HepG2 (cell line): ENCODE data around the gene HSPA1L. TPM values are rescaled to one million over a fixed set of nuclear protein-coding genes. Genes with fewer than 3 reads are reported as not detected.

Source experiments
- ATF2 ChIP-seq: sonication (generic); formaldehyde crosslinking; IDR thresholded peaks from 2 replicates; pipeline ENCODE4 v1.4.0; 2020; ENCODE audit warnings: missing genetic modification reagents
- CEBPG ChIP-seq: IDR thresholded peaks from 2 replicates; pipeline ENCODE4 v1.6.1; 2016
- GATAD2A ChIP-seq: IDR thresholded peaks from 2 replicates; pipeline ENCODE4 v1.6.1; 2016
- HOMEZ ChIP-seq: IDR thresholded peaks from 2 replicates; pipeline ENCODE4 v1.6.1; 2016; ENCODE audit warnings: low read depth
- KLF6 ChIP-seq: IDR thresholded peaks from 2 replicates; pipeline ENCODE4 v1.8.0; 2016; ENCODE audit warnings: missing biosample characterization, missing genetic modification reagents
- MAF1 ChIP-seq: sonication (generic); formaldehyde crosslinking; IDR thresholded peaks from 2 replicates; pipeline ENCODE4 v1.5.0; 2020; ENCODE audit warnings: missing genetic modification reagents, borderline replicate concordance
- MEIS1 ChIP-seq: sonication (generic); formaldehyde crosslinking; IDR thresholded peaks from 2 replicates; pipeline ENCODE4 v1.9.0; 2021; ENCODE audit warnings: mild to moderate bottlenecking, missing genetic modification reagents, moderate library complexity, borderline replicate concordance
- NCOA2 ChIP-seq: sonication (generic); formaldehyde crosslinking; IDR thresholded peaks from 2 replicates; pipeline ENCODE4 v1.8.0; 2022; ENCODE audit warnings: inconsistent platforms
- NR2F6 ChIP-seq, 2 experiments: IDR thresholded peaks; 2 replicates each; pipeline ENCODE4 v1.6.1; 2016; ENCODE audit warnings: antibody characterized with exemption in 1 of 2, mild to moderate bottlenecking in 1 of 2
- RFX3 ChIP-seq: IDR thresholded peaks from 2 replicates; pipeline ENCODE4 v1.6.1; 2016; ENCODE audit warnings: missing biosample characterization, missing genetic modification reagents
- TBX3 ChIP-seq: fragments of 450-650 bp; IDR thresholded peaks from 2 replicates; pipeline ENCODE4 v1.6.1; 2017; ENCODE audit warnings: antibody characterized with exemption, mild to moderate bottlenecking, inconsistent platforms, borderline replicate concordance
- ZBTB39 ChIP-seq: sonication (generic); formaldehyde crosslinking; IDR thresholded peaks from 2 replicates; pipeline ENCODE4 v1.5.0; 2020; ENCODE audit warnings: missing genetic modification reagents
- ZNF224 ChIP-seq: sonication (generic); formaldehyde crosslinking; IDR thresholded peaks from 2 replicates; pipeline ENCODE4 v1.5.0; 2020; ENCODE audit warnings: mild to moderate bottlenecking, missing genetic modification reagents
- ZNF569 ChIP-seq: sonication (generic); formaldehyde crosslinking; IDR thresholded peaks from 2 replicates; pipeline ENCODE4 v1.5.0; 2020; ENCODE audit warnings: mild to moderate bottlenecking, missing genetic modification reagents, moderate library complexity, borderline replicate concordance
- ZNF749 ChIP-seq: sonication (generic); formaldehyde crosslinking; IDR thresholded peaks from 2 replicates; pipeline ENCODE4 v1.8.0; 2022; ENCODE audit warnings: mild to moderate bottlenecking, missing genetic modification reagents, moderate library complexity, borderline replicate concordance
- ZNF782 ChIP-seq: sonication (generic); formaldehyde crosslinking; IDR thresholded peaks from 2 replicates; pipeline ENCODE4 v1.4.0; 2020; ENCODE audit warnings: missing genetic modification reagents, mild to moderate bottlenecking, borderline replicate concordance
- polyA plus RNA-seq, 8 experiments: library from polyadenylated mRNA; depleted of rRNA in 3 of 8; stranded (reverse) in 7 of 8; unstranded in 1 of 8; fragments of >200 nt; fragmentation: Illumina TruSeq in 4 of 8; extraction: Trizol in 4 of 8; gene quantifications; 2 replicates each; pipeline versions ENCODE4 v1.2.1 to v1.2.3, GENCODE V29; 2011 to 2016; ENCODE audit warnings: low read depth in 4 of 8, missing spikeins in 1 of 8, mixed read lengths in 1 of 8; ENCODE audit not compliant: insufficient read depth in 1 of 8
- total RNA-seq, 5 experiments: library from RNA; depleted of rRNA; stranded (reverse); fragments of >200 nt; fragmentation: Illumina TruSeq; extraction: Trizol; gene quantifications; 2 replicates each; pipeline ENCODE4 v1.2.3, GENCODE V29; 2016; ENCODE audit warnings: low read depth in 1 of 5
- TF ChIP-seq, protein P1 (sequence below): sonication (generic); formaldehyde crosslinking; IDR thresholded peaks from 2 replicates; pipeline ENCODE4 v1.9.0; 2021; ENCODE audit warnings: missing genetic modification reagents, borderline replicate concordance
- TF ChIP-seq, protein P2 (sequence below): sonication (generic); formaldehyde crosslinking; IDR thresholded peaks from 2 replicates; pipeline ENCODE4 v1.8.0; 2022; ENCODE audit warnings: missing genetic modification reagents, mild to moderate bottlenecking, inconsistent platforms, borderline replicate concordance

The HSPA1L gene
- total and polyA plus RNA-seq, 2 of the 13 experiments (the other 11 are each of a cell fraction or from before 2014, with no cell fraction given), result 0.55 to 1.0 TPM

DNA sequence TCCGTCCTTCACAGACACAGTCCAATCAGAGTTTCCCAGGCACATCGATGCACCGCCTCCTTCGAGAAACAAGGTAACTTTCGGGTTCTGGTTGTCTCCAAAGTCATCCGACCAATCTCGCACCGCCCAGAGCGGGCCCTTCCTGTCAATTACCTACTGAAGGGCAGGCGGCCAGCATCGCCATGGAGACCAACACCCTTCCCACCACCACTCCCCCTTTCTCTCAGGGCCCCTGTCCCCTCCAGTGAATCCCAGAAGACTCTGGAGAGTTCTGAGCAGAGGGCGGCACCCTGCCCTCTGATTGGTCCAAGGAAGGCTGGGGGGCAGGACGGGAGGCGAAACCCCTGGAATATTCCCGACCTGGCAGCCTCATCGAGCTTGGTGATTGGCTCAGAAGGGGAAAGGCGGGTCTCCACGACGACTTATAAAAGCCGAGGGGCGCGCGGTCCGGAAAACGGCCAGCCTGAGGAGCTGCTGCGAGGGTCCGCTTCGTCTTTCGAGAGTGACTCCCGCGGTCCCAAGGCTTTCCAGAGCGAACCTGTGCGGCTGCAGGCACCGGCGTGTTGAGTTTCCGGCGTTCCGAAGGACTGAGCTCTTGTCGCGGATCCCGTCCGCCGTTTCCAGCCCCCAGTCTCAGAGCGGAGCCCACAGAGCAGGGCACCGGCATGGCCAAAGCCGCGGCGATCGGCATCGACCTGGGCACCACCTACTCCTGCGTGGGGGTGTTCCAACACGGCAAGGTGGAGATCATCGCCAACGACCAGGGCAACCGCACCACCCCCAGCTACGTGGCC lies 12.4 kb upstream of the HSPA1L start, which contains the start of gene HSPA1B (continued):
- TF ChIP-seq NR2F6 (IDR thresholded peaks at IDR 0.05) (no peak), NR2F6 (CRISPR knock-in tag; IDR thresholded peaks at IDR 0.05) (peak; percentile 56; the same call in 1 of the 2 replicates), ATF2 (CRISPR knock-in tag) (peak; percentile 71), MEIS1 (no peak), TBX3 (0 out of 2 replicates have a peak, but pooled peaks have one; percentile 5), ZNF782 (no peak; the same call in 1 of the 2 replicates), NCOA2 (CRISPR knock-in tag) (peak; percentile 72), RFX3 (CRISPR knock-in tag) (peak; percentile 87), HOMEZ (CRISPR knock-in tag) (peak; percentile 10; the same call in 1 of the 2 replicates), MAF1 (CRISPR knock-in tag) (peak; percentile 70; the same call in 1 of the 2 replicates), ZBTB39 (CRISPR knock-in tag) (no peak), GATAD2A (CRISPR knock-in tag) (peak; percentile 34; the same call in 1 of the 2 replicates), ZNF569 (CRISPR knock-in tag) (no peak), KLF6 (CRISPR knock-in tag) (peak; percentile 85), ZNF749 (CRISPR knock-in tag) (peak; percentile 76; the same call in 1 of the 2 replicates), CEBPG (CRISPR knock-in tag) (no peak; the same call in 1 of the 2 replicates), ZNF224 (peak; percentile 91; the same call in 1 of the 2 replicates)
- TF ChIP-seq, protein P1, sequence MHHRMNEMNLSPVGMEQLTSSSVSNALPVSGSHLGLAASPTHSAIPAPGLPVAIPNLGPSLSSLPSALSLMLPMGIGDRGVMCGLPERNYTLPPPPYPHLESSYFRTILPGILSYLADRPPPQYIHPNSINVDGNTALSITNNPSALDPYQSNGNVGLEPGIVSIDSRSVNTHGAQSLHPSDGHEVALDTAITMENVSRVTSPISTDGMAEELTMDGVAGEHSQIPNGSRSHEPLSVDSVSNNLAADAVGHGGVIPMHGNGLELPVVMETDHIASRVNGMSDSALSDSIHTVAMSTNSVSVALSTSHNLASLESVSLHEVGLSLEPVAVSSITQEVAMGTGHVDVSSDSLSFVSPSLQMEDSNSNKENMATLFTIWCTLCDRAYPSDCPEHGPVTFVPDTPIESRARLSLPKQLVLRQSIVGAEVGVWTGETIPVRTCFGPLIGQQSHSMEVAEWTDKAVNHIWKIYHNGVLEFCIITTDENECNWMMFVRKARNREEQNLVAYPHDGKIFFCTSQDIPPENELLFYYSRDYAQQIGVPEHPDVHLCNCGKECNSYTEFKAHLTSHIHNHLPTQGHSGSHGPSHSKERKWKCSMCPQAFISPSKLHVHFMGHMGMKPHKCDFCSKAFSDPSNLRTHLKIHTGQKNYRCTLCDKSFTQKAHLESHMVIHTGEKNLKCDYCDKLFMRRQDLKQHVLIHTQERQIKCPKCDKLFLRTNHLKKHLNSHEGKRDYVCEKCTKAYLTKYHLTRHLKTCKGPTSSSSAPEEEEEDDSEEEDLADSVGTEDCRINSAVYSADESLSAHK, result peak; percentile 89; the same call in 1 of the 2 replicates
- TF ChIP-seq, protein P2, sequence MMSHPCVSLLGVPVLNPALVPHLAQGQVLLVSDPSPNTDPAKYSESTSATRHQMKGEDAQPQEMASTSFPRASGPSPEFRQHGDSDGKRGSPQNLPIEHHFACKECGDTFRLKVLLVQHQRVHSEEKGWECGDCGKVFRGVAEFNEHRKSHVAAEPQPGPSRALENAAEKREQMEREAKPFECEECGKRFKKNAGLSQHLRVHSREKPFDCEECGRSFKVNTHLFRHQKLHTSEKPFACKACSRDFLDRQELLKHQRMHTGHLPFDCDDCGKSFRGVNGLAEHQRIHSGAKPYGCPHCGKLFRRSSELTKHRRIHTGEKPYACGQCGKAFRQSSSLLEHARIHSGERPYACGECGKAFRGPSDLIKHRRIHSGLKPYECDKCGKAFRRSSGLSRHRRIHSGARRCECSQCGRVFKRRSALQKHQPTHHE (CRISPR knock-in tag), result peak; percentile 58; the same call in 1 of the 2 replicates
